Superior temporal gyrus (tissue), 1 donor: ENCODE results near the gene JRKL.
"Not testable (repeated sequence)": the region's sequence is repeated elsewhere in the genome, so short reads cannot be mapped to it uniquely, and the experiment has no call there.

ENCODE experiments used
- DNase-seq: peaks from one replicate; pipeline ENCODE4 v3.0.0-alpha.2; 2016; ENCODE audit errors: extremely low spot score

JRKL gene

GRCh38 chr11:96394773-96395172, 5.0 kb downstream of the JRKL start:
- DNase-seq: no peak

GRCh38 chr11:96396637-96397036, 6.8 kb downstream of the JRKL start:
- no peak for DNase-seq

GRCh38 chr11:96397863-96398262, 8.1 kb downstream of the JRKL start:
- DNase-seq: no peak

- DNase-seq: no peak
Measured at GRCh38 chr11:96400697-96401096, 10.9 kb downstream of the JRKL start.

- DNase-seq: not testable (repeated sequence)
Measured at GRCh38 chr11:96411412-96411811, 21.6 kb downstream of the JRKL start.

GRCh38 chr11:96412761-96413381, 23.1 kb downstream of the JRKL start:
- DNase-seq: no peak

GRCh38 chr11:96413408-96413807, 23.6 kb downstream of the JRKL start:
- DNase-seq: no peak

GRCh38 chr11:96424693-96425092, 34.9 kb downstream of the JRKL start:
- no peak for DNase-seq

GRCh38 chr11:96430668-96431067, 40.9 kb downstream of the JRKL start:
- DNase-seq: no peak

- DNase-seq: not testable (repeated sequence)
Measured at GRCh38 chr11:96432654-96433053, 42.8 kb downstream of the JRKL start.
